Right ventricle myocardium inferior (tissue), 1 donor: Measurements from ENCODE around the gene RBMS3. TPM values are rescaled to one million over a fixed set of nuclear protein-coding genes. Genes with fewer than 3 reads are reported as not detected.
A peak's percentile ranks its signal among the peaks of the same experiment; 100 is the strongest.
"Not testable (repeated sequence)": the region's sequence is repeated elsewhere in the genome, so short reads cannot be mapped to it uniquely, and the experiment has no call there.

ENCODE experiments used
- ATAC-seq: fragments of 200-7000 bp; cut with Tn5 transposase; one replicate; pipeline ENCODE4 v1.9.1; 2020; ENCODE audit warnings: mild to moderate bottlenecking, moderate library complexity
- DNase-seq: peaks from one replicate; pipeline ENCODE4 v3.0.0; 2021; ENCODE audit errors: missing footprints
- intact Hi-C: fragments of 100-400 bp; cut with DNase I; formaldehyde crosslinking; loops from one replicate; pipeline ENCODE4 v1.11.0; 2022
- total RNA-seq: library from RNA; stranded (reverse); fragmentation: NEBNext Ultra II Directional; extraction: Animal tissue kit (Norgen Biotek cat#: 25700); gene quantifications from one replicate; pipeline ENCODE4 v1.2.1, GENCODE V29; 2021
- donor health status: DM: no; HTN: yes; CAD: no; lungs with severe emphysema.

Gene RBMS3
- total RNA-seq, 1 donor from 2014 or later: 32.7 TPM

- intact Hi-C loops, DNase-seq: not testable (repeated sequence)
- ATAC-seq: peak; percentile 17
Measured at GRCh38 chr3:29524433-29524832, 243.6 kb downstream of the RBMS3 start.

- ATAC-seq (peak; percentile 93), DNase-seq (peak; percentile 70)
- intact Hi-C loops: loop anchor here (5.0 kb wide), 2 partner anchors 167 to 243 kb away; partner anchors contain the start of gene RBMS3
Measured at GRCh38 chr3:29525254-29525881, 244.5 kb downstream of the RBMS3 start.

GRCh38 chr3:29527246-29527645 is 246.4 kb downstream of the RBMS3 start:
- DNase-seq (no peak), ATAC-seq (no peak)
- intact Hi-C loops: loop anchor here (5.0 kb wide), 2 partner anchors 165 to 245 kb away; partner anchors contain the start of gene RBMS3

- ATAC-seq: peak; percentile 45
- intact Hi-C loops: no loop called here
- DNase-seq: no peak
Measured at GRCh38 chr3:29531644-29532043, 250.8 kb downstream of the RBMS3 start.

GRCh38 chr3:29532473-29532872 is 251.6 kb downstream of the RBMS3 start:
- intact Hi-C loops: no loop called here
- ATAC-seq (no peak), DNase-seq (no peak)

- ATAC-seq (no peak), DNase-seq (no peak)
- intact Hi-C loops: no loop called here
Measured at GRCh38 chr3:29534006-29534405, 253.1 kb downstream of the RBMS3 start.

GRCh38 chr3:29536016-29536758 is 255.3 kb downstream of the RBMS3 start:
- intact Hi-C loops: loop anchor here (5.0 kb wide), 1 partner anchor 226 kb away; no protein-coding TSS in a partner anchor
- DNase-seq (no peak), ATAC-seq (no peak)

GRCh38 chr3:29537889-29538609 is 257.2 kb downstream of the RBMS3 start:
- intact Hi-C loops: loop anchor here (5.0 kb wide), 1 partner anchor 224 kb away; no protein-coding TSS in a partner anchor
- ATAC-seq (no peak), DNase-seq (no peak)

GRCh38 chr3:29538610-29538958 is 257.7 kb downstream of the RBMS3 start:
- ATAC-seq: no peak
- DNase-seq: no peak
- intact Hi-C loops: loop anchor here (5.0 kb wide), 1 partner anchor 224 kb away; no protein-coding TSS in a partner anchor

- intact Hi-C loops: no loop called here
- DNase-seq (no peak), ATAC-seq (no peak)
Measured at GRCh38 chr3:29540544-29540943, 259.7 kb downstream of the RBMS3 start.

- intact Hi-C loops: no loop called here
- ATAC-seq (no peak), DNase-seq (no peak)
Measured at GRCh38 chr3:29544701-29545363, 264.0 kb downstream of the RBMS3 start.

GRCh38 chr3:29545615-29546014 is 264.7 kb downstream of the RBMS3 start:
- intact Hi-C loops: no loop called here
- no peak for DNase-seq
- no peak for ATAC-seq

- ATAC-seq (no peak), DNase-seq (no peak)
- intact Hi-C loops: no loop called here
Measured at GRCh38 chr3:29552051-29552450, 271.2 kb downstream of the RBMS3 start.

GRCh38 chr3:29554566-29554965 is 273.7 kb downstream of the RBMS3 start:
- no peak for ATAC-seq
- intact Hi-C loops: no loop called here
- no peak for DNase-seq

- ATAC-seq (no peak), DNase-seq (no peak)
- intact Hi-C loops: no loop called here
Measured at GRCh38 chr3:29555590-29555989, 274.7 kb downstream of the RBMS3 start.

GRCh38 chr3:29557186-29557585 is 276.3 kb downstream of the RBMS3 start:
- intact Hi-C loops: no loop called here
- DNase-seq (no peak), ATAC-seq (no peak)

- intact Hi-C loops: no loop called here
- DNase-seq: no peak
- ATAC-seq: no peak
Measured at GRCh38 chr3:29557825-29558224, 277.0 kb downstream of the RBMS3 start.

- DNase-seq: no peak
- no peak for ATAC-seq
- intact Hi-C loops: no loop called here
Measured at GRCh38 chr3:29559741-29560465, 279.0 kb downstream of the RBMS3 start.
